ENCODE data around the gene ANO2.

The ANO2 gene

GRCh38 chr12:5524116-5524768, 420.8 kb downstream of the ANO2 start:
- H4K91ac ChIP-seq (ENCODE audit: low read depth, low read length, poor library complexity) = no peak overlapping the region
- no peaks in the 10 kb centered on the region for H3K36me3 ChIP-seq (replicated peaks in 1 of 2; ENCODE audit: control insufficient read depth in 2 of 2, insufficient read depth in 2 of 2, low read length in 2 of 2)
- no peak overlapping the region for H3K4me2 ChIP-seq (ENCODE audit: insufficient read depth, low read length, poor library complexity, severe bottlenecking)
- WGBS, 2 donors (ENCODE audit: extremely low coverage in 2 of 2, insufficient read length in 2 of 2, insufficient replicate concordance in 1 of 2) = no CpG with 5 or more reads among the region's 12 CpGs
- H3K4me1 ChIP-seq (ENCODE audit: control insufficient read depth in 2 of 2, insufficient read depth in 1 of 2, low read depth in 1 of 2, low read length in 2 of 2) = no peaks in the 10 kb centered on the region
- no peaks in the 10 kb centered on the region for H3K9me3 ChIP-seq (replicated peaks in 1 of 2; ENCODE audit: control insufficient read depth in 2 of 2, insufficient read depth in 1 of 2, low read depth in 1 of 2, low read length in 2 of 2)
- peak overlapping the region; percentile 14 for H2BK12ac ChIP-seq (ENCODE audit: low read length)
- peak overlapping the region; percentile 8 for H3K23ac ChIP-seq (ENCODE audit: low read depth, low read length, poor library complexity)
- H2AFZ ChIP-seq (ENCODE audit: low read length) = no peak overlapping the region
- H3K4me3 ChIP-seq (ENCODE audit: low read length in 2 of 2) = no peak overlapping the region
- H2BK15ac ChIP-seq (ENCODE audit: low read length) = no peak overlapping the region
- no peaks in the 10 kb centered on the region for H3K79me1 ChIP-seq (ENCODE audit: low read depth, low read length)
- DNase-seq (ENCODE audit: low spot score) = no peak
- H3K4ac ChIP-seq (ENCODE audit: low read length) = no peak overlapping the region
- no peak overlapping the region for H2AK5ac ChIP-seq (ENCODE audit: low read depth, low read length)
- no peak overlapping the region for H3K27ac ChIP-seq (replicated peaks; ENCODE audit: low read length)
- H2BK5ac ChIP-seq (ENCODE audit: low read length) = no peak overlapping the region
- no peak overlapping the region for H4K8ac ChIP-seq (ENCODE audit: low read depth, low read length)
- no peak overlapping the region for H2BK120ac ChIP-seq (ENCODE audit: low read depth, low read length)
- H3K27me3 ChIP-seq (ENCODE audit: control insufficient read depth in 3 of 3, insufficient read depth in 3 of 3, low read depth in 1 of 3, low read length in 3 of 3) = no peaks in the 10 kb centered on the region
- H3K9ac ChIP-seq (ENCODE audit: low read depth, low read length, poor library complexity) = peak overlapping the region; percentile 46
- H3K14ac ChIP-seq (ENCODE audit: low read length) = peak overlapping the region; percentile 3
- peak overlapping the region; percentile 45 for H3K18ac ChIP-seq (ENCODE audit: low read length)

DNA sequence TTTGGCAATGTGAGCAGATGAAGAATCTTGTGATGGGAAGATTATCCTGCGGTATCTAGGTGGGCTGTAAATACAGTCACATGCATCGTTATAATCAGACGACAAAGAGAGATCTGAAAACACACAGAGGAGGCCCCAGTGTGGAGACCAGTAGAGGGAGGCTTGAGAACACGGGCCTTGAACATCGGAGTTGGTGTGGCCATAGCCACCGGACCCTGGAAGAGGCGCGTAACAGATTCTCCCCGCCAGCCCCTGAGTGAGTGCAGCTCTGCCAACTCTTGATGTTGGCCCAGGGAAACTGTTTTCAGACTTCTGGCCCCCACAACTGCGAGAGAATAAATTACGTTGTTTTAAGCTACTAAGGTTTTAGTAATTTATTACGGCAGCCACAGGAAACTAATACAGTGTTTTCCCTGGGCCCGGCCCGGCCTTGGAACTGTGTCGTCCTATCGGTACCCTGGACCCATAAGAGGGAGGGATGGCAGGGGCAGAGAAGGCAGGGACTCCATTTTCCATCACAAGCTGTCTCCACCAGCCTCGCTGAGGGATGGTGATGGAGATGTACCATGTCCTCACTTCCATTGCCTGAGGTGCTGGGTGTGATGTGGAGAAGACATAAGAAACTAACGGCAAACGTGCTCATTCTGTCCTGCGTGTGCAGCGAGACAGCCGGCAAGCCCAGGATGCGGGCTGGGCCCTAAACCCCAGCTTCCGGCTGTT, 421.5 kb downstream of the ANO2 start:
- Histone ChIP-seq H3K79me1 (ENCODE audit: low read depth, low read length) (no peaks in the 10 kb centered on the region), H3K27me3 (ENCODE audit: control insufficient read depth in 3 of 3, insufficient read depth in 3 of 3, low read depth in 1 of 3, low read length in 3 of 3) (no peaks in the 10 kb centered on the region), H4K8ac (ENCODE audit: low read depth, low read length) (no peak overlapping the region), H2BK120ac (ENCODE audit: low read depth, low read length) (no peak overlapping the region), H3K23ac (ENCODE audit: low read depth, low read length, poor library complexity) (no peak overlapping the region), H3K4me2 (ENCODE audit: insufficient read depth, low read length, poor library complexity, severe bottlenecking) (no peak overlapping the region), H2AFZ (ENCODE audit: low read length) (no peak overlapping the region), H2BK15ac (ENCODE audit: low read length) (no peak overlapping the region), H2BK5ac (ENCODE audit: low read length) (no peak overlapping the region), H3K9me3 (replicated peaks in 1 of 2; ENCODE audit: control insufficient read depth in 2 of 2, insufficient read depth in 1 of 2, low read depth in 1 of 2, low read length in 2 of 2) (no peaks in the 10 kb centered on the region), H3K9ac (ENCODE audit: low read depth, low read length, poor library complexity) (no peak overlapping the region), H3K4me1 (ENCODE audit: control insufficient read depth in 2 of 2, insufficient read depth in 1 of 2, low read depth in 1 of 2, low read length in 2 of 2) (peaks cover 0 to under 1% of the 10 kb centered on the region in 2 donors), H4K91ac (ENCODE audit: low read depth, low read length, poor library complexity) (no peak overlapping the region), H3K27ac (replicated peaks; ENCODE audit: low read length) (no peak overlapping the region), H3K14ac (ENCODE audit: low read length) (no peak overlapping the region), H2BK12ac (ENCODE audit: low read length) (peak overlapping the region; percentile 14), H3K4ac (ENCODE audit: low read length) (no peak overlapping the region), H3K4me3 (ENCODE audit: low read length in 2 of 2) (no peak overlapping the region), H3K36me3 (replicated peaks in 1 of 2; ENCODE audit: control insufficient read depth in 2 of 2, insufficient read depth in 2 of 2, low read length in 2 of 2) (no peaks in the 10 kb centered on the region), H3K18ac (ENCODE audit: low read length) (no peak overlapping the region), H2AK5ac (ENCODE audit: low read depth, low read length) (no peak overlapping the region)
- no peak for DNase-seq (ENCODE audit: low spot score)
- no CpG with 5 or more reads among the region's 24 CpGs for WGBS, 2 donors (ENCODE audit: extremely low coverage in 2 of 2, insufficient read length in 2 of 2, insufficient replicate concordance in 1 of 2)

GRCh38 chr12:5522432-5523335, 422.4 kb downstream of the ANO2 start:
- no peak overlapping the region for H4K8ac ChIP-seq (ENCODE audit: low read depth, low read length)
- no peak overlapping the region for H2BK12ac ChIP-seq (ENCODE audit: low read length)
- no peak overlapping the region for H3K23ac ChIP-seq (ENCODE audit: low read depth, low read length, poor library complexity)
- no peak overlapping the region for H2BK5ac ChIP-seq (ENCODE audit: low read length)
- H3K27me3 ChIP-seq (ENCODE audit: control insufficient read depth in 3 of 3, insufficient read depth in 3 of 3, low read depth in 1 of 3, low read length in 3 of 3) = no peaks in the 10 kb centered on the region
- H3K4me2 ChIP-seq (ENCODE audit: insufficient read depth, low read length, poor library complexity, severe bottlenecking) = no peak overlapping the region
- no peaks in the 10 kb centered on the region for H3K36me3 ChIP-seq (replicated peaks in 1 of 2; ENCODE audit: control insufficient read depth in 2 of 2, insufficient read depth in 2 of 2, low read length in 2 of 2)
- no peaks in the 10 kb centered on the region for H3K9me3 ChIP-seq (replicated peaks in 1 of 2; ENCODE audit: control insufficient read depth in 2 of 2, insufficient read depth in 1 of 2, low read depth in 1 of 2, low read length in 2 of 2)
- H2AFZ ChIP-seq (ENCODE audit: low read length) = no peak overlapping the region
- no CpG with 5 or more reads among the region's 11 CpGs for WGBS, 2 donors (ENCODE audit: extremely low coverage in 2 of 2, insufficient read length in 2 of 2, insufficient replicate concordance in 1 of 2)
- no peak overlapping the region for H2AK5ac ChIP-seq (ENCODE audit: low read depth, low read length)
- no peak overlapping the region for H3K18ac ChIP-seq (ENCODE audit: low read length)
- H3K79me1 ChIP-seq (ENCODE audit: low read depth, low read length) = no peaks in the 10 kb centered on the region
- H2BK120ac ChIP-seq (ENCODE audit: low read depth, low read length) = no peak overlapping the region
- no peak overlapping the region for H4K91ac ChIP-seq (ENCODE audit: low read depth, low read length, poor library complexity)
- no peak overlapping the region for H3K27ac ChIP-seq (replicated peaks; ENCODE audit: low read length)
- H3K14ac ChIP-seq (ENCODE audit: low read length) = no peak overlapping the region
- H3K9ac ChIP-seq (ENCODE audit: low read depth, low read length, poor library complexity) = no peak overlapping the region
- peaks cover 0 to 2% of the 10 kb centered on the region in 2 donors for H3K4me1 ChIP-seq (ENCODE audit: control insufficient read depth in 2 of 2, insufficient read depth in 1 of 2, low read depth in 1 of 2, low read length in 2 of 2)
- DNase-seq (ENCODE audit: low spot score) = no peak
- no peak overlapping the region for H3K4me3 ChIP-seq (ENCODE audit: low read length in 2 of 2)
- no peak overlapping the region for H3K4ac ChIP-seq (ENCODE audit: low read length)
- H2BK15ac ChIP-seq (ENCODE audit: low read length) = peak overlapping the region; percentile 9
